Mesendoderm (in vitro differentiated cells): Measurements from ENCODE around the gene RPL10A.

Source experiments
- DNase-seq: peaks from one replicate; pipeline ENCODE4 v3.0.0; 2013
- H2AK5ac ChIP-seq: 2 replicates; pipeline ENCODE4 v1.6.1; 2013; ENCODE audit warnings: low read length, inconsistent platforms
- H2BK120ac ChIP-seq: 2 replicates; pipeline ENCODE4 v1.6.1; 2013; ENCODE audit warnings: low read depth, mild to moderate bottlenecking, low read length, moderate library complexity, mixed read lengths
- H2BK15ac ChIP-seq: replicated peaks from 2 replicates; pipeline ENCODE4 v1.6.1; 2013; ENCODE audit warnings: low read depth, mild to moderate bottlenecking, moderate library complexity
- H2BK5ac ChIP-seq: 2 replicates; pipeline ENCODE4 v1.6.1; 2013; ENCODE audit warnings: low read length, inconsistent platforms
- H3K18ac ChIP-seq: 2 replicates; pipeline ENCODE4 v1.6.1; 2013; ENCODE audit warnings: mild to moderate bottlenecking, low read length, mixed read lengths
- H3K23ac ChIP-seq: one replicate; pipeline ENCODE4 v1.6.1; 2013; ENCODE audit warnings: low read length
- H3K27ac ChIP-seq: 2 replicates; pipeline ENCODE4 v1.5.1; 2013; ENCODE audit warnings: low read depth, mild to moderate bottlenecking, inconsistent platforms, low read length, moderate library complexity
- H3K27me3 ChIP-seq: 2 replicates; pipeline ENCODE4 v1.6.1; 2013; ENCODE audit warnings: low read length, control low read depth, mild to moderate bottlenecking, inconsistent platforms; ENCODE audit not compliant: insufficient read depth, poor library complexity
- H3K36me3 ChIP-seq: 2 replicates; pipeline ENCODE4 v1.6.1; 2013; ENCODE audit warnings: low read length, inconsistent platforms; ENCODE audit not compliant: control insufficient read depth, insufficient read depth
- H3K4ac ChIP-seq: one replicate; pipeline ENCODE4 v1.6.1; 2013; ENCODE audit warnings: low read depth, mild to moderate bottlenecking, low read length, moderate library complexity
- H3K4me1 ChIP-seq: 2 replicates; pipeline ENCODE4 v1.6.1; 2013; ENCODE audit warnings: low read depth, low read length, inconsistent platforms; ENCODE audit not compliant: control insufficient read depth
- H3K4me2 ChIP-seq: 2 replicates; pipeline ENCODE4 v1.6.1; 2013; ENCODE audit warnings: low read length
- H3K4me3 ChIP-seq: 2 replicates; pipeline ENCODE4 v1.5.1; 2013; ENCODE audit warnings: mild to moderate bottlenecking, low read length
- H3K56ac ChIP-seq: one replicate; pipeline ENCODE4 v1.6.1; 2013; ENCODE audit warnings: low read length
- H3K79me1 ChIP-seq: 2 replicates; pipeline ENCODE4 v1.6.1; 2013; ENCODE audit warnings: low read length, inconsistent platforms
- H3K79me2 ChIP-seq: 2 replicates; pipeline ENCODE4 v1.6.1; 2013; ENCODE audit warnings: mild to moderate bottlenecking, low read length; ENCODE audit not compliant: control insufficient read depth, insufficient read depth
- H3K9ac ChIP-seq: 2 replicates; pipeline ENCODE4 v1.6.1; 2013; ENCODE audit warnings: low read length, inconsistent platforms
- H4K5ac ChIP-seq: one replicate; pipeline ENCODE4 v1.6.1; 2013; ENCODE audit warnings: low read length
- H4K8ac ChIP-seq: one replicate; pipeline ENCODE4 v1.6.1; 2013; ENCODE audit warnings: low read depth, mild to moderate bottlenecking, control low read depth, low read length, moderate library complexity
- WGBS: extraction: QIAGEN DNeasy Blood & Tissue Kit; methylation state at CpG from one replicate; pipeline ENCODE4 v1.1.7; 2013; ENCODE audit warnings: low lambda C conversion rate, missing lambda C conversion rate; ENCODE audit not compliant: insufficient coverage; ENCODE audit errors: extremely low coverage; 5-methylcytosine and 5-hydroxymethylcytosine counted together

The RPL10A gene

GRCh38 chr6:35480176-35480575 lies 12.0 kb downstream of the RPL10A start:
- H3K79me1 ChIP-seq = peaks cover 6% of the 10 kb centered on the region
- DNase-seq = no peak
- no peak overlapping the region for H2AK5ac ChIP-seq
- H3K27me3 ChIP-seq = no peaks in the 10 kb centered on the region
- no peak overlapping the region for H3K23ac ChIP-seq
- no peak overlapping the region for H2BK5ac ChIP-seq
- no peak overlapping the region for H3K4me3 ChIP-seq
- H3K18ac ChIP-seq = no peak overlapping the region
- H3K79me2 ChIP-seq = peaks cover 2% of the 10 kb centered on the region
- no peak overlapping the region for H4K5ac ChIP-seq
- no peak overlapping the region for H3K27ac ChIP-seq
- no peak overlapping the region for H2BK15ac ChIP-seq
- no peak overlapping the region for H3K9ac ChIP-seq
- H3K56ac ChIP-seq = no peak overlapping the region
- peaks cover 6% of the 10 kb centered on the region for H3K4me1 ChIP-seq
- no peak overlapping the region for H3K4ac ChIP-seq
- H4K8ac ChIP-seq = no peak overlapping the region
- H3K36me3 ChIP-seq = peaks cover 5% of the 10 kb centered on the region
- H3K4me2 ChIP-seq = no peak overlapping the region
- no peak overlapping the region for H2BK120ac ChIP-seq
- whole genome bisulfite sequencing = no CpG with 5 or more reads among the region's 12 CpGs

GRCh38 chr6:35481226-35481625 lies 13.0 kb downstream of the RPL10A start:
- Histone ChIP-seq H2BK5ac (no peak overlapping the region), H3K27me3 (no peaks in the 10 kb centered on the region), H4K5ac (no peak overlapping the region), H3K36me3 (peaks cover 5% of the 10 kb centered on the region), H3K4me3 (no peak overlapping the region), H3K79me1 (peaks cover 7% of the 10 kb centered on the region), H3K27ac (no peak overlapping the region), H3K9ac (no peak overlapping the region), H3K18ac (no peak overlapping the region), H3K4ac (no peak overlapping the region), H2AK5ac (no peak overlapping the region), H3K4me1 (peaks cover 14% of the 10 kb centered on the region), H3K79me2 (peaks cover 2% of the 10 kb centered on the region), H3K4me2 (no peak overlapping the region), H3K56ac (no peak overlapping the region), H2BK120ac (no peak overlapping the region), H2BK15ac (no peak overlapping the region), H3K23ac (no peak overlapping the region), H4K8ac (no peak overlapping the region)
- DNase-seq = no peak
- WGBS = no CpG with 5 or more reads among the region's 8 CpGs

DNA sequence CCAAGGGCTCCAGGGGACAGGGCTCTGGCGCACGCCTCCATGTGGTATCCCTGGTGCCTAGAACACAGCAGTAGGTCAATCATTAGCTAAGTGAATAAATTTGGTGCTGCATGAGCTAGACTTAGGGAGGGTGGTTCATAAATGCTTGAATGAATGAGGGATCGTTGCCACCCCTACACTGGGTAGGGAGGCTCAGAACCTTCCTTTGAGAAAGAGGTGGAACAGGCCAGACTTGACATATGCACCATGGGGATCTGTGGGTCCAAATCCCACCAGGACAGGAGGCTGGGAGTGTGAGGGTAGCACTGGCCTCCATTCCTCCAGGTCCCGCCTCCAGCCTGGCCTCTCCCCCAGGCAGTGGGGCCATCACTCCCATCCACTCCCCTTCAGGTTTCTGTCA lies 14.9 kb downstream of the RPL10A start:
- no CpG with 5 or more reads among the region's 4 CpGs for WGBS
- Histone ChIP-seq H3K4me1 (peaks cover 22% of the 10 kb centered on the region), H3K79me2 (peaks cover 12% of the 10 kb centered on the region), H4K5ac (no peak overlapping the region), H3K4me2 (no peak overlapping the region), H3K23ac (no peak overlapping the region), H4K8ac (no peak overlapping the region), H3K79me1 (peaks cover 9% of the 10 kb centered on the region), H3K18ac (no peak overlapping the region), H3K36me3 (peaks cover 5% of the 10 kb centered on the region), H2BK15ac (no peak overlapping the region), H3K27me3 (no peaks in the 10 kb centered on the region), H3K27ac (no peak overlapping the region), H2BK5ac (no peak overlapping the region), H2AK5ac (no peak overlapping the region), H3K4me3 (no peak overlapping the region), H3K56ac (no peak overlapping the region), H3K9ac (no peak overlapping the region), H2BK120ac (no peak overlapping the region), H3K4ac (no peak overlapping the region)
- no peak for DNase-seq

DNA sequence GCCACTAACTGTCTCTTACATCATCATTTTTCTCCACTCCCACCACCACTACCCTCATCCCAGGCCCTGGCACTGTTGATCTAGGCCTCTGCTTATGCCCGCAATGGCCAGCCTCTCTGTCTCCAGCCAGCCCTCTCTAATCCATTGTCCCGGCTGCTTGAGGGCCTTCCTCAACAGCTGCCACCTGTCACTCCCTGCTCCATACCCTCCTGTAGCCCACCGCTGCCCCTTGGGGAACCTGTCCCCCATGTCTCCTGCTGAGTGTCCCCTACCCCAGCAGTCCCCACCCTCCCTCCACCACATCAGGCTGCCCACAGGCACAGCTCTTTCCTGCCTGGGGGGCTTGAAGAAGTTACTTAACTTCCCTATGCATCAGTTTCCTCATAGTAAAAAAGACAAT lies 15.3 kb downstream of the RPL10A start:
- H3K36me3 ChIP-seq = peaks cover 4% of the 10 kb centered on the region
- H4K8ac ChIP-seq = no peak overlapping the region
- H2BK15ac ChIP-seq = no peak overlapping the region

GRCh38 chr6:35483893-35484645 lies 15.9 kb downstream of the RPL10A start:
- Histone ChIP-seq H3K79me1 (peaks cover 12% of the 10 kb centered on the region), H2AK5ac (no peak overlapping the region), H3K4me3 (no peak overlapping the region), H3K56ac (no peak overlapping the region), H4K5ac (no peak overlapping the region), H3K27ac (no peak overlapping the region), H3K27me3 (no peaks in the 10 kb centered on the region), H2BK120ac (no peak overlapping the region), H3K4ac (no peak overlapping the region), H2BK15ac (no peak overlapping the region), H3K18ac (no peak overlapping the region), H4K8ac (no peak overlapping the region), H3K4me2 (no peak overlapping the region), H3K4me1 (peaks cover 25% of the 10 kb centered on the region), H3K79me2 (peaks cover 17% of the 10 kb centered on the region), H3K36me3 (peaks cover 3% of the 10 kb centered on the region), H2BK5ac (no peak overlapping the region), H3K9ac (no peak overlapping the region), H3K23ac (no peak overlapping the region)
- DNase-seq = no peak
- no CpG with 5 or more reads among the region's 13 CpGs for WGBS

More for the DNA sequence above, 15.3 kb downstream of the RPL10A start:
- Histone ChIP-seq H3K79me1 (peaks cover 12% of the 10 kb centered on the region), H3K4ac (no peak overlapping the region), H3K18ac (no peak overlapping the region), H3K27ac (no peak overlapping the region), H3K4me3 (no peak overlapping the region), H2BK120ac (no peak overlapping the region), H2AK5ac (no peak overlapping the region), H3K79me2 (peaks cover 15% of the 10 kb centered on the region), H3K27me3 (no peaks in the 10 kb centered on the region), H2BK5ac (no peak overlapping the region), H3K56ac (no peak overlapping the region), H3K4me1 (peaks cover 25% of the 10 kb centered on the region), H4K5ac (no peak overlapping the region), H3K23ac (no peak overlapping the region), H3K9ac (no peak overlapping the region), H3K4me2 (no peak overlapping the region)
- DNase-seq = no peak
- WGBS = no CpG with 5 or more reads among the region's 3 CpGs
